Dermis blood vessel endothelial cell (primary cell): ENCODE data around the gene PAFAH2. TPM values are rescaled to one million over a fixed set of nuclear protein-coding genes. Genes with fewer than 3 reads are reported as not detected.

Experiments
- DNase-seq: peaks from one replicate; pipeline ENCODE4 v3.0.0; 2010
- total RNA-seq: library from RNA; depleted of rRNA; stranded (reverse); fragments of >200 nt; gene quantifications from 2 replicates; pipeline ENCODE4 v1.2.3, GENCODE V29; 2014

Gene PAFAH2
- total RNA-seq, 1 donor from 2014 or later = 31.7 TPM

DNA sequence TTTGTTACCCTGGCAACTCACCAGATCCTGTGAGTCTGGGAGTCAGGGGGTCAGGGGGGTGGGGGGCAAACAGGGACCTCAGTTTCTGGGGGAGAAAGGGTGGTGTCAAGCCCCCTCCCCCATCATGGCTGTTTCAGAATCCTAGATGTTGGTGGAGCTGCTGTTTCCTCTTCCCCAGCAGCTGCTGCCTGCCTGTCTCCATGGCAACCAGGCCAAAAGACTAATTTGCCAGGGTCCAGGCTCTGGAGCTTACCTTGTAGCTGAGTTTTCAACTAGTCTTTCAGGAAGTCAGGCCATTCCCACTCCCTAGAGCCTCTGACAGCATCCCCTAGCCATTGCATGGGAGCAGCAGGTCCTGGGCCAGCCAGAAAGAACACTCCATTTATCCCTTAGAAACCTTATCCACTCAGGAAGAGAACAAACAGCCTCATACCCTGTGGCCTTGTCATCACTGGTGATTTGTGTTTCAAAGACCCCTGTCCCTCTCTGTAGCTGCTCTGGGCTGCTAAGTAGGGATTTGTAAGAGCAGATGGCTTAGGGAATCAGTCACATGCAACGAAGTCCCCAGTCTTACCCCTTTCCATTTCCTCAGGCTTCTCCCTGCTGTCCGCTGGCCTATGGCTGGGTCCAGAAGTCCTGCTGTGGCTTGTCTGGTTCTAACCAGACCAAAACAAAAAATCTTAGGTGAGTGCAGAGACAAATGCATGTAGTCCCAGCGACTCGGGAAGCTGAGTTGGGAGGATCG lies 70.2 kb downstream of the PAFAH2 start:
- DNase-seq = peak; percentile 56

GRCh38 chr1:25926731-25927496 lies 70.9 kb downstream of the PAFAH2 start:
- DNase-seq = no peak

DNA sequence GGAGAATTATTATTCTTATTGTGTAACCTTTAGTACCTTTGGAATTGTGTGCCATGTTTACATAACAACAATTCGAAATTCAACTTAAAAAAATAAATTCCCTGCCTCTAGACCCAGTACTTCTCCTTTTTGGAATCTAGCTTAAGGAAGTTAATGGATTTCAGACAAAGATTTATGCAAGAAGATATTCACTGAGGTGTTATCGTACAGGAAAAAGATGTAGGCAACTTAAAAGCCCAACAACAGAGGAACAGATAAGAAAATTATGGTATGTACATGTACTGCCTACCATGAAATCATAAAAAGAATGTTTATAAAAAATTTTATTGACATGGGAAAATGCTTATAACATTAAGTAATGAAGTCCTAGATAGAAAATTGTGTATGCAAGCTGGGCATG lies 73.4 kb downstream of the PAFAH2 start:
- DNase-seq = no peak

GRCh38 chr1:25922971-25923552 lies 74.8 kb downstream of the PAFAH2 start:
- peak; percentile 26 for DNase-seq

DNA sequence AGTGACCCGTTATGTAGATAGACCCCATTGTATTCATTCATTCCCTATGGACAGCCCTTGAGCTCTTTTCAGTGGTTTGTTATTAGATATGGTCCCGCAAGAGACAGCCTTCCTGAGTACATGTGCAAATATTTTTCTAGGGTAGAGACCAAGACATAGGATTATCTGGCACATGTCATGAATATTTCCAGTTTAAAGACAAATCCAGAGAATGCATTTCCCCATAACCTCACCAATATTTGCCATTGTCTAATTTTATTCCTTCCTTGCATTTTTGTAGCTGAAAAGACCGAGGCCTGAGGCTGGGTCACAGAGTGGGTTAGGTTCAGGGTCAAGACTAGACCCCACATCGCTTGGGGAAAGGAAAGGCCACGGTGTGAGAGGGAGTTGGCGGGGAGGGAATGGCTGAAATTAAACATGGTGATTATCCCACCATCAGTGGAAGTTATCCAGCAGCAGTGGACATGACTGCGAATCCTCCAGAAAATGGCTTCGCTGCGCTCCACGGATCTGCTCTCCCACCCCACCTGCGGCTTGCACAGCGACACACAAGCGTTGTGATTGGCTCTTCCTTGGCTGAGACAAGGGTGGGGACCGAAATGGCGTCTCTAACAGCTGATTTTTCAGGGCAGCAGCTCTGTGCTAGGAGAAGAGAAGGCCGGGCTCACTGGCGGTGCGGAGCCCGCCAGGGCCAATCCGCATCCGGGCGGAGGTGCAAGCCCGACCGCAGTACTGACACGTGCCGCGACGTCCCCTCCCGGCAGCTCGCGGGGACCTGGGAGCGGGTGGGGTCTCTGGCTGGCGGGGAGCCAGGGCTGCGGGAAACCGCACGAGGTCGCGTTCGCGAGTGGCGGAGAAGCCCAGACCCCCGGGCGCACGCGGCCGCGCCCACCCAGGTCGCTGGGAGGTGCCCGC lies 75.5 kb downstream of the PAFAH2 start:
- peak; percentile 44 for DNase-seq

- DNase-seq = no peak
Observed at GRCh38 chr1:25918615-25919014, 79.2 kb downstream of the PAFAH2 start.

GRCh38 chr1:25917996-25918395 lies 79.9 kb downstream of the PAFAH2 start:
- peak; percentile 22 for DNase-seq

DNA sequence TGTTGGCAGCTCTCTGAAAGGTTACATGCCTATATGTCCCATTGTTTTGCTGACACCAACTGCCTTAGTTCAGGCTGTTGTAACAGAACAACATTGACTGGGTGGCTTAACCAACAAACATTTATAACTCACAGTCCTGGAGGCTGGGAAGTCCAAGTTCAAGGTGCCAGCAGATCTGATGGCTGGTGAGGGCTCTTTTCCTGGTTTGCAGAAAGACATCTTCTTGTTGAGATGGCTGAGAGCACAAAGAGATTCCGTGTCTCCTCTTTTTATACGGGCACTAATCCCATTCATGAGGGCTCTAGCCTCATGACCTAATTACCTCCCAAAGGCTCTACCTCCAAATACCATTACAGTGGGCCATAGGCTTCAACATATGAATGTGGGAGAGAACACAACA lies 81.4 kb downstream of the PAFAH2 start:
- no peak for DNase-seq

- no peak for DNase-seq
Observed at GRCh38 chr1:25914074-25914995, 83.5 kb downstream of the PAFAH2 start.

DNA sequence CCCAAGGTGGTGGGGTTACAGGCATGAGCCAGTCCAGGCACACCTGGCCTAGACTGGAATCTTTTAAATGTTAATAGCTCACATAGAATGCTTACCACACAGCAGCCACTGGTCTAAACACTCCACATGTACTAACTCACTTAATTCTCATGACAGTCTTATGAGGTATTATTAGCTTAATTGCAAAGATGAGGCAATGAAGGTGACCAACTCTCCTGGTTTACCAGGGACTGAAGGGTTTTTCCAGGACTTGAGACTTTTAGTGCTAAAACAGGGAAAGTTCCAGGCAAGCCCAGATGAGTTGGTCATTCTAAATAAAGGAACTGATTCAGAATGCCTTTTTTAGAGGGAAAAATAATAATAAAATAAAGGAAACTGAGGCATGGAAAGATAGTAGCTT lies 84.7 kb downstream of the PAFAH2 start:
- no peak for DNase-seq

GRCh38 chr1:25912076-25912831 lies 85.6 kb downstream of the PAFAH2 start:
- DNase-seq = peak; percentile 67

DNA sequence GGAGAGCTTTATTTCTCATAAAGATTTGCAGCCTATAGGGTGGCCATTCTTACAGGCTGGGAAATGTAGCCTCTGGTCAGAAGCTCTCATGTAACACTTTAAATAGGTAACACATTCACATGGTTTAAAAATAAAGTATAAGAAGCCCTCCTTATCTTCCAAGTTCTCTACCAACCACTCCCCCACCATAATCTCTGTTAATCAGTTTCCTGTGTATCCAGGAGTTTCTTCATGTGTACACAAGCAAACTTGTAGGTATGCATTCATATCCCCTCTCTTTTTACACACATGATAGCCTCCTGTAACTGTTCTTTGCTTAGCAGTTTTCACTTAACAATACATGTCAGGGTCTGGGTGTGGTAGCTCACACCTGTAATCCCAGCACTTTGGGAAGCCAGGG lies 86.7 kb downstream of the PAFAH2 start:
- no peak for DNase-seq

Other genes starting within 250 kb of the PAFAH2 start
- 34.7 and 100 TPM in 2 replicates for gene SELENON, start 197.9 kb downstream of the PAFAH2 start, total RNA-seq
- gene MTFR1L, start 178.1 kb downstream of the PAFAH2 start, total RNA-seq = 27.4 and 34.7 TPM in 2 replicates
- gene AUNIP, start 138.6 kb downstream of the PAFAH2 start, total RNA-seq = 2.0 and 5.2 TPM in 2 replicates
- gene PAQR7, start 122.4 kb downstream of the PAFAH2 start, total RNA-seq = 7.2 and 9.0 TPM in 2 replicates
- 126 and 233 TPM in 2 replicates for gene STMN1, start 91.6 kb downstream of the PAFAH2 start, total RNA-seq
- gene EXTL1, start 23.7 kb upstream of the PAFAH2 start, total RNA-seq = not detected in 2 replicates
- not detected in 2 replicates for gene SLC30A2, start 48.1 kb upstream of the PAFAH2 start, total RNA-seq
- not detected in 2 replicates for gene TRIM63, start 69.6 kb upstream of the PAFAH2 start, total RNA-seq
- gene PDIK1L, start 113.8 kb upstream of the PAFAH2 start, total RNA-seq = 6.7 and 8.2 TPM in 2 replicates
- gene FAM110D, start 161.0 kb upstream of the PAFAH2 start, total RNA-seq = 11.6 and 12.9 TPM in 2 replicates
- gene C1orf232, start 170.9 kb upstream of the PAFAH2 start, total RNA-seq = not detected in 2 replicates
- gene ZNF593, start 171.8 kb upstream of the PAFAH2 start, total RNA-seq = 8.0 and 25.0 TPM in 2 replicates
- gene ZNF593OS, start 173.8 kb upstream of the PAFAH2 start, total RNA-seq = not detected in 2 replicates
- 0.14 TPM in 1 of 2 replicates, not detected in the other for gene CNKSR1, start 179.4 kb upstream of the PAFAH2 start, total RNA-seq
- gene CATSPER4, start 192.5 kb upstream of the PAFAH2 start, total RNA-seq = not detected in 2 replicates
- 10.2 and 13.9 TPM in 2 replicates for gene CEP85, start 236.1 kb upstream of the PAFAH2 start, total RNA-seq